ENCODE data around the gene RIMKLA. TPM values are rescaled to one million over a fixed set of nuclear protein-coding genes. Genes with fewer than 3 reads are reported as not detected.

The RIMKLA gene
- total and polyA plus RNA-seq, 2 of the 13 experiments (the other 11 are each of a cell fraction or from before 2014, with no cell fraction given) = 2.5 to 3.8 TPM

- no peak for TF ChIP-seq ZEB1 (IDR thresholded peaks at IDR 0.05; ENCODE audit: insufficient replicate concordance, low read depth)
- no peak for TF ChIP-seq RNF219 (CRISPR knock-in tag; IDR thresholded peaks at IDR 0.05)
- no peak for TF ChIP-seq BCL6 (CRISPR knock-in tag; IDR thresholded peaks at IDR 0.05)
- peak; percentile 41; the same call in 1 of the 2 replicates for TF ChIP-seq HDAC1 (CRISPR knock-in tag; IDR thresholded peaks at IDR 0.05)
- no peak for TF ChIP-seq JDP2 (CRISPR knock-in tag; IDR thresholded peaks at IDR 0.05; ENCODE audit: borderline replicate concordance)
- TF ChIP-seq CTCF (CRISPR knock-in tag; IDR thresholded peaks at IDR 0.05) = no peak
- TF ChIP-seq, protein P1, sequence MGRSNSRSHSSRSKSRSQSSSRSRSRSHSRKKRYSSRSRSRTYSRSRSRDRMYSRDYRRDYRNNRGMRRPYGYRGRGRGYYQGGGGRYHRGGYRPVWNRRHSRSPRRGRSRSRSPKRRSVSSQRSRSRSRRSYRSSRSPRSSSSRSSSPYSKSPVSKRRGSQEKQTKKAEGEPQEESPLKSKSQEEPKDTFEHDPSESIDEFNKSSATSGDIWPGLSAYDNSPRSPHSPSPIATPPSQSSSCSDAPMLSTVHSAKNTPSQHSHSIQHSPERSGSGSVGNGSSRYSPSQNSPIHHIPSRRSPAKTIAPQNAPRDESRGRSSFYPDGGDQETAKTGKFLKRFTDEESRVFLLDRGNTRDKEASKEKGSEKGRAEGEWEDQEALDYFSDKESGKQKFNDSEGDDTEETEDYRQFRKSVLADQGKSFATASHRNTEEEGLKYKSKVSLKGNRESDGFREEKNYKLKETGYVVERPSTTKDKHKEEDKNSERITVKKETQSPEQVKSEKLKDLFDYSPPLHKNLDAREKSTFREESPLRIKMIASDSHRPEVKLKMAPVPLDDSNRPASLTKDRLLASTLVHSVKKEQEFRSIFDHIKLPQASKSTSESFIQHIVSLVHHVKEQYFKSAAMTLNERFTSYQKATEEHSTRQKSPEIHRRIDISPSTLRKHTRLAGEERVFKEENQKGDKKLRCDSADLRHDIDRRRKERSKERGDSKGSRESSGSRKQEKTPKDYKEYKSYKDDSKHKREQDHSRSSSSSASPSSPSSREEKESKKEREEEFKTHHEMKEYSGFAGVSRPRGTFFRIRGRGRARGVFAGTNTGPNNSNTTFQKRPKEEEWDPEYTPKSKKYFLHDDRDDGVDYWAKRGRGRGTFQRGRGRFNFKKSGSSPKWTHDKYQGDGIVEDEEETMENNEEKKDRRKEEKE (IDR thresholded peaks at IDR 0.05) = no peak
- TF ChIP-seq ATF2 (CRISPR knock-in tag; IDR thresholded peaks at IDR 0.05) = no peak
- TF ChIP-seq, protein P2, sequence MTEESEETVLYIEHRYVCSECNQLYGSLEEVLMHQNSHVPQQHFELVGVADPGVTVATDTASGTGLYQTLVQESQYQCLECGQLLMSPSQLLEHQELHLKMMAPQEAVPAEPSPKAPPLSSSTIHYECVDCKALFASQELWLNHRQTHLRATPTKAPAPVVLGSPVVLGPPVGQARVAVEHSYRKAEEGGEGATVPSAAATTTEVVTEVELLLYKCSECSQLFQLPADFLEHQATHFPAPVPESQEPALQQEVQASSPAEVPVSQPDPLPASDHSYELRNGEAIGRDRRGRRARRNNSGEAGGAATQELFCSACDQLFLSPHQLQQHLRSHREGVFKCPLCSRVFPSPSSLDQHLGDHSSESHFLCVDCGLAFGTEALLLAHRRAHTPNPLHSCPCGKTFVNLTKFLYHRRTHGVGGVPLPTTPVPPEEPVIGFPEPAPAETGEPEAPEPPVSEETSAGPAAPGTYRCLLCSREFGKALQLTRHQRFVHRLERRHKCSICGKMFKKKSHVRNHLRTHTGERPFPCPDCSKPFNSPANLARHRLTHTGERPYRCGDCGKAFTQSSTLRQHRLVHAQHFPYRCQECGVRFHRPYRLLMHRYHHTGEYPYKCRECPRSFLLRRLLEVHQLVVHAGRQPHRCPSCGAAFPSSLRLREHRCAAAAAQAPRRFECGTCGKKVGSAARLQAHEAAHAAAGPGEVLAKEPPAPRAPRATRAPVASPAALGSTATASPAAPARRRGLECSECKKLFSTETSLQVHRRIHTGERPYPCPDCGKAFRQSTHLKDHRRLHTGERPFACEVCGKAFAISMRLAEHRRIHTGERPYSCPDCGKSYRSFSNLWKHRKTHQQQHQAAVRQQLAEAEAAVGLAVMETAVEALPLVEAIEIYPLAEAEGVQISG (CRISPR knock-in tag; IDR thresholded peaks at IDR 0.05) = no peak; the same call in 1 of the 2 replicates
- no peak for TF ChIP-seq ZNF501 (CRISPR knock-in tag; IDR thresholded peaks at IDR 0.05)
- no peak for TF ChIP-seq POLR2A (IDR thresholded peaks at IDR 0.05; ENCODE audit: insufficient read depth in 1 of 2, low read depth in 2 of 2, low read length in 2 of 2)
- TF ChIP-seq TCF12 (IDR thresholded peaks at IDR 0.05) = no peak
- no peak; the same call in 1 of the 2 replicates for TF ChIP-seq TCF12 (CRISPR knock-in tag; IDR thresholded peaks at IDR 0.05)
- no peak; the same call in 1 of the 2 replicates for TF ChIP-seq ZNF788 (CRISPR knock-in tag; IDR thresholded peaks at IDR 0.05; ENCODE audit: borderline replicate concordance)
- no peak for TF ChIP-seq STAG1 (CRISPR knock-in tag; IDR thresholded peaks at IDR 0.05)
- TF ChIP-seq GZF1 (CRISPR knock-in tag; IDR thresholded peaks at IDR 0.05) = no peak
- no peak for TF ChIP-seq NR2F6 (IDR thresholded peaks at IDR 0.05)
- no peak for TF ChIP-seq NR2F6 (CRISPR knock-in tag; IDR thresholded peaks at IDR 0.05)
- TF ChIP-seq, protein P3, sequence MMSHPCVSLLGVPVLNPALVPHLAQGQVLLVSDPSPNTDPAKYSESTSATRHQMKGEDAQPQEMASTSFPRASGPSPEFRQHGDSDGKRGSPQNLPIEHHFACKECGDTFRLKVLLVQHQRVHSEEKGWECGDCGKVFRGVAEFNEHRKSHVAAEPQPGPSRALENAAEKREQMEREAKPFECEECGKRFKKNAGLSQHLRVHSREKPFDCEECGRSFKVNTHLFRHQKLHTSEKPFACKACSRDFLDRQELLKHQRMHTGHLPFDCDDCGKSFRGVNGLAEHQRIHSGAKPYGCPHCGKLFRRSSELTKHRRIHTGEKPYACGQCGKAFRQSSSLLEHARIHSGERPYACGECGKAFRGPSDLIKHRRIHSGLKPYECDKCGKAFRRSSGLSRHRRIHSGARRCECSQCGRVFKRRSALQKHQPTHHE (CRISPR knock-in tag; IDR thresholded peaks at IDR 0.05; ENCODE audit: borderline replicate concordance) = peak; percentile 22; the same call in 1 of the 2 replicates
- no peak for TF ChIP-seq IKZF1 (IDR thresholded peaks at IDR 0.05)
These were observed 76.1 kb downstream of the RIMKLA start (continued) for GRCh38 chr1:42456754-42457089.

Measured in HepG2 (cell line).